H9 (cell line): ENCODE results near the gene RIMBP3C. TPM values are rescaled to one million over a fixed set of nuclear protein-coding genes. Genes with fewer than 3 reads are reported as not detected.
"Not testable (repeated sequence)": the region's sequence is repeated elsewhere in the genome, so short reads cannot be mapped to it uniquely, and the experiment has no call there.

Experiments
- DNase-seq: peaks from one replicate; pipeline ENCODE4 v3.0.0-alpha.2; 2017
- H2AFZ ChIP-seq: one replicate; pipeline ENCODE4 v1.6.1; 2013; ENCODE audit warnings: mild to moderate bottlenecking, low read length, control low read depth, moderate library complexity
- H2AK5ac ChIP-seq: 2 replicates; pipeline ENCODE4 v1.6.1; 2013; ENCODE audit warnings: low read length, control low read depth, mixed read lengths; ENCODE audit not compliant: insufficient read length
- H2BK120ac ChIP-seq: one replicate; pipeline ENCODE4 v1.6.1; 2013; ENCODE audit warnings: low read depth, mild to moderate bottlenecking, low read length, control low read depth, inconsistent platforms; ENCODE audit not compliant: poor library complexity, severe bottlenecking
- H2BK12ac ChIP-seq: 2 replicates; pipeline ENCODE4 v1.6.1; 2013; ENCODE audit warnings: low read length, control low read depth, mixed read lengths, low read depth; ENCODE audit not compliant: insufficient read length
- H2BK15ac ChIP-seq: 2 replicates; pipeline ENCODE4 v1.6.1; 2013; ENCODE audit warnings: low read depth, low read length, control low read depth
- H2BK20ac ChIP-seq: one replicate; pipeline ENCODE4 v1.6.1; 2013; ENCODE audit warnings: low read depth, mild to moderate bottlenecking, low read length, control low read depth, inconsistent platforms; ENCODE audit not compliant: poor library complexity, severe bottlenecking
- H2BK5ac ChIP-seq: 2 replicates; pipeline ENCODE4 v1.6.1; 2013; ENCODE audit warnings: low read length, control low read depth, mixed read lengths; ENCODE audit not compliant: insufficient read length
- H3K14ac ChIP-seq: 2 replicates; pipeline ENCODE4 v1.6.1; 2013; ENCODE audit warnings: low read length, control low read depth; ENCODE audit not compliant: insufficient read depth
- H3K18ac ChIP-seq: 2 replicates; pipeline ENCODE4 v1.6.1; 2013; ENCODE audit warnings: low read depth, mild to moderate bottlenecking, mixed read lengths, low read length, control low read depth; ENCODE audit not compliant: insufficient read length
- H3K23ac ChIP-seq: 2 replicates; pipeline ENCODE4 v1.6.1; 2013; ENCODE audit warnings: low read length, control low read depth, mixed read lengths, low read depth; ENCODE audit not compliant: insufficient read length
- H3K23me2 ChIP-seq: 2 replicates; pipeline ENCODE4 v1.6.1; 2013; ENCODE audit warnings: low read depth, mild to moderate bottlenecking, mixed read lengths, low read length, control low read depth; ENCODE audit not compliant: insufficient read length, poor library complexity, severe bottlenecking
- H3K27ac ChIP-seq: 2 replicates; pipeline ENCODE4 v1.5.1; 2013; ENCODE audit warnings: low read length, control low read depth, mixed read lengths, low read depth; ENCODE audit not compliant: insufficient read length
- H3K27me3 ChIP-seq: 2 replicates; pipeline ENCODE4 v1.6.1; 2013; ENCODE audit warnings: low read length, control low read depth, inconsistent platforms; ENCODE audit not compliant: insufficient read depth
- H3K4ac ChIP-seq: 2 replicates; pipeline ENCODE4 v1.6.1; 2013; ENCODE audit warnings: low read depth, mild to moderate bottlenecking, control low read depth, inconsistent platforms, low read length, moderate library complexity
- H3K4me1 ChIP-seq: 2 replicates; pipeline ENCODE4 v1.6.1; 2013; ENCODE audit warnings: low read length, control low read depth, inconsistent platforms; ENCODE audit not compliant: insufficient read depth
- H3K4me2 ChIP-seq: 2 replicates; pipeline ENCODE4 v1.6.1; 2013; ENCODE audit warnings: low read length, control low read depth, mixed read lengths; ENCODE audit not compliant: insufficient read length, insufficient read depth
- H3K56ac ChIP-seq: 2 replicates; pipeline ENCODE4 v1.6.1; 2013; ENCODE audit warnings: low read depth, mild to moderate bottlenecking, mixed read lengths, low read length, control low read depth; ENCODE audit not compliant: insufficient read length
- H3K79me1 ChIP-seq: 2 replicates; pipeline ENCODE4 v1.6.1; 2013; ENCODE audit warnings: low read depth, mild to moderate bottlenecking, moderate library complexity, low read length, control low read depth, inconsistent platforms; ENCODE audit not compliant: insufficient read depth, poor library complexity, severe bottlenecking
- H3K79me2 ChIP-seq: 2 replicates; pipeline ENCODE4 v1.6.1; 2013; ENCODE audit warnings: low read length, control low read depth, inconsistent platforms; ENCODE audit not compliant: insufficient read depth
- H3K9ac ChIP-seq: 2 replicates; pipeline ENCODE4 v1.6.1; 2013; ENCODE audit warnings: low read length, control low read depth, mixed read lengths; ENCODE audit not compliant: insufficient read length; ENCODE audit errors: extremely low read depth
- H3K9me3 ChIP-seq: one replicate; pipeline ENCODE4 v1.6.1; 2013; ENCODE audit warnings: low read depth, low read length, inconsistent platforms; ENCODE audit not compliant: control insufficient read depth
- H3T11ph ChIP-seq: one replicate; pipeline ENCODE4 v1.6.1; 2013; ENCODE audit warnings: mild to moderate bottlenecking, low read length, control low read depth, inconsistent platforms
- H4K20me1 ChIP-seq: one replicate; pipeline ENCODE4 v1.6.1; 2013; ENCODE audit not compliant: control insufficient read depth, insufficient read length, insufficient read depth
- H4K5ac ChIP-seq: 2 replicates; pipeline ENCODE4 v1.6.1; 2013; ENCODE audit warnings: low read depth, mild to moderate bottlenecking, mixed read lengths, low read length, control low read depth; ENCODE audit not compliant: insufficient read length
- H4K8ac ChIP-seq: replicated peaks from 2 replicates; pipeline ENCODE4 v1.6.1; 2013; ENCODE audit warnings: low read length, control low read depth, mixed read lengths, low read depth; ENCODE audit not compliant: insufficient read length
- H4K91ac ChIP-seq: 2 replicates; pipeline ENCODE4 v1.6.1; 2013; ENCODE audit warnings: low read depth, mild to moderate bottlenecking, moderate library complexity, mixed read lengths, low read length, control low read depth; ENCODE audit not compliant: insufficient read length
- H3K27ac Mint-ChIP-seq, 3 experiments: 2 replicates in 2 of 3; 3 replicates in 1 of 3; pipeline ENCODE4 v1.8.0; 2020 to 2021; ENCODE audit warnings: mixed read lengths in 3 of 3, mild to moderate bottlenecking in 1 of 3, moderate library complexity in 1 of 3
- H3K27me3 Mint-ChIP-seq: 2 replicates; pipeline ENCODE4 v1.8.0; 2021; ENCODE audit warnings: low read depth, mild to moderate bottlenecking, moderate library complexity, mixed read lengths
- H3K36me3 Mint-ChIP-seq, 3 experiments: 2 replicates in 2 of 3; 3 replicates in 1 of 3; pipeline ENCODE4 v1.8.0; 2020 to 2021; ENCODE audit warnings: low read depth in 3 of 3, mixed read lengths in 3 of 3; ENCODE audit not compliant: insufficient read depth in 1 of 3
- H3K4me1 Mint-ChIP-seq, 2 experiments: 2 replicates each; pipeline ENCODE4 v1.8.0; 2020; ENCODE audit warnings: mixed read lengths in 2 of 2
- H3K4me3 Mint-ChIP-seq, 2 experiments: 2 replicates in 1 of 2; 3 replicates in 1 of 2; pipeline ENCODE4 v1.8.0; 2020 to 2021; ENCODE audit warnings: mild to moderate bottlenecking in 2 of 2, mixed read lengths in 2 of 2, moderate library complexity in 1 of 2
- H3K9me3 Mint-ChIP-seq, 2 experiments: 2 replicates in 1 of 2; 3 replicates in 1 of 2; pipeline ENCODE4 v1.8.0; 2020; ENCODE audit warnings: mild to moderate bottlenecking in 2 of 2, mixed read lengths in 2 of 2, moderate library complexity in 1 of 2
- WGBS: extraction: QIAGEN DNeasy Blood & Tissue Kit; methylation state at CpG from one replicate; pipeline ENCODE4 v1.1.7; 2013; ENCODE audit warnings: missing lambda C conversion rate, low lambda C conversion rate, mixed read lengths; ENCODE audit not compliant: insufficient read length; ENCODE audit errors: extremely low coverage; 5-methylcytosine and 5-hydroxymethylcytosine counted together
- total RNA-seq: library from RNA; stranded (reverse); gene quantifications from 2 replicates; pipeline ENCODE4 v1.2.1, GENCODE V29; 2021

RIMBP3C gene
- total RNA-seq, 1 experiment from 2014 or later, result 0.44 TPM

DNA sequence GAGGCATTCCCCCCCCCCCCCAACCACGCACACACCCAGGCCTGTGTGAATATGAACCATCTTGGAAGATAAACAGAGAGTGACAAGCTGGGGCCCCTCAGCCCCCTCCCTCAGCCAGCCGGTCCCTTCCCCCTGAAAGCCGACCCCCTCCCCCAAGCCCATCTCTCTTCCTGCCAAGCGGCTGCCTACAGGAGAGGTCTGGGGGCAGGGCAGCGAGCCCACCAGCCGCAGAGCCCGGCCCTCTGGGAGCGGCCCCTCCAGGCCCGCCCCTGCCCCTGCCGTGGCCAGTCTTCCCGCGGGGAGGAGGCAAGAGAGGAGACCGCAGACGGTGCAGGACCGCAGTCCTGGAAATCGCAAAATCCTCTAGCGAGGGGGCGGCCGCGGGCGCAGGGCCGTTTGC lies 34.7 kb downstream of the RIMBP3C start:
- not testable (repeated sequence) for H4K20me1 ChIP-seq, H3K79me2 ChIP-seq, H3K9me3 ChIP-seq, H3T11ph ChIP-seq, H2AFZ ChIP-seq, H3K4me1 ChIP-seq, H3K79me1 ChIP-seq, H3K27ac ChIP-seq, H3K56ac ChIP-seq, H3K27ac Mint-ChIP-seq, H3K9ac ChIP-seq, H3K23ac ChIP-seq, H4K8ac ChIP-seq, DNase-seq, H3K9me3 Mint-ChIP-seq, H4K91ac ChIP-seq, H3K36me3 Mint-ChIP-seq, H3K14ac ChIP-seq, H2AK5ac ChIP-seq, H3K4me3 Mint-ChIP-seq, H4K5ac ChIP-seq, H3K23me2 ChIP-seq, H3K27me3 ChIP-seq, H3K4me1 Mint-ChIP-seq, H2BK5ac ChIP-seq, H3K4ac ChIP-seq, H3K18ac ChIP-seq, H3K4me2 ChIP-seq, H2BK120ac ChIP-seq, H2BK12ac ChIP-seq, H2BK20ac ChIP-seq, H3K27me3 Mint-ChIP-seq, H2BK15ac ChIP-seq
- no CpG with 5 or more reads among the region's 22 CpGs for WGBS

DNA sequence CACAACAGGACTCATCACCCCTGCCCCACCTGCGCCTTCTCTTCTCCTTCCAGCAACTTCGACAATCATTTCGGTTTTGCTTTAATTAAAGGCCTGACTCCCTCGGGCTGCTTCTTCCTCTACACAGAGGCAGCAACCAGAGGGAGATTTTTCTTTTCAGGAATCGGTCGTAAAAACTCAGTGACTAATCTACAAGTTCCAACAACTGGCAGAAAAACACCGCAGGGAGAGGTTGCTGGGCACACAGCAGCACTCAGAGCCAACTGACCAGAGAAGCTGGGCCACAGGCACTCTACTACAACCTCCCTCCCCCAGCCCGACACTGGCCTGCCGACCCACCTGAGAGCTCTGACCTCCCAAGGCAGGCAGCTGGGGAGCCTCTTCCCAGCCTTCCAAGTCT lies 36.0 kb downstream of the RIMBP3C start:
- not testable (repeated sequence) for H3K14ac ChIP-seq, H3K4me3 Mint-ChIP-seq, H3K9ac ChIP-seq, H3K56ac ChIP-seq, H2BK120ac ChIP-seq, H3K23ac ChIP-seq, H2BK5ac ChIP-seq, H3K18ac ChIP-seq, H4K91ac ChIP-seq, H3K79me1 ChIP-seq, H3K4me1 ChIP-seq, H2AK5ac ChIP-seq, H2AFZ ChIP-seq, H4K20me1 ChIP-seq, H3K27ac Mint-ChIP-seq, H4K8ac ChIP-seq, H3K27ac ChIP-seq, H3K27me3 ChIP-seq, H3K9me3 ChIP-seq, DNase-seq, H3T11ph ChIP-seq, H4K5ac ChIP-seq, H2BK20ac ChIP-seq, H2BK15ac ChIP-seq, H3K4me1 Mint-ChIP-seq, H2BK12ac ChIP-seq, H3K4me2 ChIP-seq, H3K27me3 Mint-ChIP-seq, H3K36me3 Mint-ChIP-seq, H3K79me2 ChIP-seq, H3K9me3 Mint-ChIP-seq, H3K4ac ChIP-seq, H3K23me2 ChIP-seq
- no CpG with 5 or more reads among the region's 9 CpGs for WGBS
